ENCODE measurements around the gene EXOSC2.

DNA sequence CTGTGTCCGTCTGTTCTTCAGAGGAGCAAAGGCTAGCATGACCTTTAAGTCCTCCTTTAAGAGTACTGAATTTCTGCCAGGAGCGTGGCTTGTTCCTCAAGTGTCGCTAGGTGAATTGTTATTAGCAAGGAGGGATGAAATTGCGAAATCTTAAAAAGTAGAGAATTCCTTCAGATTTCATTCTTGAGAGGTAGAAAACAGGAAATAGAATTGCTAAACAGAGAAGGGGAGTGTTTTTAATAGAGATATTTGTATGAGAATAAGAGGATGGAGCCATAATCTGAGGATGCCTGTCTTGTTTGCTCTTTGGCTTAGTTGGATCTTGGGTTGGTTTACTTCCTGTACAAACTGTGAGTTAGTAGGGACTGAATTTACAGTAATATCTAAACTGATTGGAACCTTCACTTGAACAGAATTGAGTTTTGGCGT is 39.2 kb downstream of the EXOSC2 start:
- TF ChIP-seq, protein P1, sequence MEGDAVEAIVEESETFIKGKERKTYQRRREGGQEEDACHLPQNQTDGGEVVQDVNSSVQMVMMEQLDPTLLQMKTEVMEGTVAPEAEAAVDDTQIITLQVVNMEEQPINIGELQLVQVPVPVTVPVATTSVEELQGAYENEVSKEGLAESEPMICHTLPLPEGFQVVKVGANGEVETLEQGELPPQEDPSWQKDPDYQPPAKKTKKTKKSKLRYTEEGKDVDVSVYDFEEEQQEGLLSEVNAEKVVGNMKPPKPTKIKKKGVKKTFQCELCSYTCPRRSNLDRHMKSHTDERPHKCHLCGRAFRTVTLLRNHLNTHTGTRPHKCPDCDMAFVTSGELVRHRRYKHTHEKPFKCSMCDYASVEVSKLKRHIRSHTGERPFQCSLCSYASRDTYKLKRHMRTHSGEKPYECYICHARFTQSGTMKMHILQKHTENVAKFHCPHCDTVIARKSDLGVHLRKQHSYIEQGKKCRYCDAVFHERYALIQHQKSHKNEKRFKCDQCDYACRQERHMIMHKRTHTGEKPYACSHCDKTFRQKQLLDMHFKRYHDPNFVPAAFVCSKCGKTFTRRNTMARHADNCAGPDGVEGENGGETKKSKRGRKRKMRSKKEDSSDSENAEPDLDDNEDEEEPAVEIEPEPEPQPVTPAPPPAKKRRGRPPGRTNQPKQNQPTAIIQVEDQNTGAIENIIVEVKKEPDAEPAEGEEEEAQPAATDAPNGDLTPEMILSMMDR (CRISPR knock-in tag; IDR thresholded peaks at IDR 0.05) = no peak
- TF ChIP-seq NCOA2 (CRISPR knock-in tag; IDR thresholded peaks at IDR 0.05) (no peak), AKAP8 (CRISPR knock-in tag; IDR thresholded peaks at IDR 0.05) (no peak), ZNF331 (CRISPR knock-in tag; IDR thresholded peaks at IDR 0.05) (no peak)
